T-helper 1 cell (primary cell): Measurements from ENCODE around the gene CHCHD2.
"Not testable (repeated sequence)": the region's sequence is repeated elsewhere in the genome, so short reads cannot be mapped to it uniquely, and the experiment has no call there.

Experiments
- DNase-seq, 5 donors: peaks; one replicate each; pipeline ENCODE4 v3.0.0-alpha.2; 2012 to 2020

CHCHD2 gene

GRCh38 chr7:56081626-56082340 is 24.5 kb downstream of the CHCHD2 start:
- no peak for DNase-seq

- DNase-seq: not testable (repeated sequence)
Observed at GRCh38 chr7:56080726-56081435, 25.4 kb downstream of the CHCHD2 start.

- no peak for DNase-seq
Observed at GRCh38 chr7:56079450-56080185, 26.7 kb downstream of the CHCHD2 start.

GRCh38 chr7:56078196-56078595 is 28.1 kb downstream of the CHCHD2 start:
- no peak for DNase-seq

DNA sequence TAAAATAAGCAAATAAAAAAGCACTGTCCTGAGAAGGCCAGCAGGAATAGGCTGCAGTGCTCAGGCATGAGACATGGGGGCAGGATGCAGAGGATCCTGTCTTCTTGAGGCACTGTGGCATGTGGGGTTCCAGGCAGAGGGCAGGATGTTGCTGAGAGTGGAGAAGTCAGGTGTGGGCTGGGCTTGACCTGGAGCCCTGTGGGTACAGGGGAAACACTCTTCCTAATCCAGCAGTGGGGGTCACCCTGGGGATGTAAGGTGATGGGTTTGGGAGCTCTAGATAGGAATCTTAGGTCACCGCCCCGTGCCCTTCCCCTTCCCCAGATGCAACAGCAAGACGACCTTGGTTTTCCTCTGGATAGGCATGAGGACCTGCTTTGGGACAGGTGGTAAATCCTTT is 28.6 kb downstream of the CHCHD2 start:
- no peak for DNase-seq

- DNase-seq: peak in 4 of 5 donors; percentile 36 to 52 (median 50)
Observed at GRCh38 chr7:56074371-56074791, 31.9 kb downstream of the CHCHD2 start.

DNA sequence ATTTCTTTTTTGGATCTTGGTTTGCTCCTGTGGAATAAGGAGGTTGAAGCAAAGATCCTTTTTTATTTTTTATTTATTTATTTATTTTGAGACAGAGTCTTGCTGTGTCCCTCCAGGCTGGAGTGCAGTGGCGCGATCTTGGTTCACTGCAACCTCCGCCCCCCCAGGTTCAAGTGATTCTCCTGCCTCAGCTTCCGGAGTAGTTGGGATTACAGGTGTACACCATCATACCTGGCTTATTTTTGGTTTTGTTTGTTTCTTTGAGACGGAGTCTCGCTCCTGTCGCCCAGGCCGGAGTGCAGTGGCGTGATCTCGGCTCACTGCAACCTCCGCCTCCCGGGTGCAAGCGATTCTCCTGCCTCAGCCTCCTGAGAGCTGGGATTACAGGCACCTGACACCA is 39.9 kb downstream of the CHCHD2 start:
- not testable (repeated sequence) for DNase-seq

DNA sequence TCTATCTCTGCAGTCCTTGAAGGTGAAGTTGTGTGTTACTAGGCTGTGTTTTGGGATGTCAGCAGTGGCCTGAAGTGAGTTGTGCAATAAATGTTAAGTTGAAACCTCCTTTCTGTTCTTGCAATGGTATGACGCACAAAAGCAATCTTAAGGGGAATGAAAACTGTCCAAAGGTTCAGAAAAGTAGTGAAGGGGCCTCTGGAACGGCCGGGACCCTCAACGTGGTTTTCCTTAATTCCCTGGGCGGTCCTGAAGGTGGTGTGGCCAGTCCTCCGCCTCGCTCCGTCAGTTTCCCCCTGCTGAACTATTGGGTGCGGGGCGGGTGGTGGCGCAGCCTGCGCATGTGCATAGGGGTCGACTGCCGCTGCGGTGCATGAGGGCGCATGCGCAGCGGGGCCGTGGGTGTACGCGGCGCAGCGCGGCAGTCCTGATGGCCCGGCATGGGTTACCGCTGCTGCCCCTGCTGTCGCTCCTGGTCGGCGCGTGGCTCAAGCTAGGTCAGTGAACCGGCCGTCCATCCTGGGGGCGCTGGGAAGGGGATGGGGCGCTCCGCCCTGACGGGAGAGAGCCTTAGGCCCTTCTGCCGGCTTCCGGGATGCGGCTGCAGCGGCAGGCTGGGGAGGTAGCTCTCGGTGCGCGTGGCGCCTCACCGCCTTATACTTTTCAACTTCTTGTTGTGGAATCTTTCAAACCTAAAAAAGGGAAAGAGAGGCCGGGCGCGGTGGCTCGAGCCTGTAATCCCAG is 42.2 kb downstream of the CHCHD2 start, which contains the start of gene SUMF2:
Gene SUMF2, plus strand, starts transcription at position 405 of the 744 bp plus-strand sequence. Its CDS starts 26 bp downstream, at position 431.
- peak; percentile 86 to 91 (median 88) for DNase-seq

GRCh38 chr7:56063500-56063881 is 42.8 kb downstream of the CHCHD2 start:
- no peak for DNase-seq

- no peak for DNase-seq
Observed at GRCh38 chr7:56062382-56062781, 43.9 kb downstream of the CHCHD2 start.

- DNase-seq: no peak
Observed at GRCh38 chr7:56053993-56054392, 52.3 kb downstream of the CHCHD2 start.

DNA sequence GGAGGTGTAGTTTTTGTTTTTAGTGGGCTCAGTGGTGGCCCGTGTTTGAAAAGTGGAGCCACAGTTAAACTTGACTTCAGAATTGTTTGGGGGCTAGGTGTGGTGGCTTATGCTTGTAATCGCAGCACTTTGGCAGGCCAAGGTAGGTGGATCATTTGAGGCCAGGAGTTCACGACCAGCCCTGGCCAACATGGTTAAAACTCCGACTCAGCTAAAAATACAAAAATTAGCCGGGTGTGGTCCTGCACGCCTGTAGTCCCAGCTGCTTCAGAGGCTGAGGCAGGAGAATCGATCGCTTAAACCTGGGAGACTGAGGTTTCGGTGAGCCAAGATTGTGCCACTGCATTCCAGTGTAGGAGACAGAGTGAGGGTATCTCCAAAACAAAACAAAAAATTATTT is 52.9 kb downstream of the CHCHD2 start:
- no peak for DNase-seq
